HepG2 (cell line): ENCODE measurements around the gene KISS1R. TPM values are rescaled to one million over a fixed set of nuclear protein-coding genes. Genes with fewer than 3 reads are reported as not detected.

Experiments used
- DR1 ChIP-seq: sonication (generic); formaldehyde crosslinking; IDR thresholded peaks from 2 replicates; pipeline ENCODE4 v1.8.0; 2021; ENCODE audit warnings: mild to moderate bottlenecking, missing genetic modification reagents, inconsistent platforms
- GTF2F1 ChIP-seq: fragments of 150-350 bp; IDR thresholded peaks from 2 replicates; pipeline ENCODE4 v1.6.1; 2014; ENCODE audit warnings: low read length
- IKZF4 ChIP-seq: sonication (generic); formaldehyde crosslinking; IDR thresholded peaks from 2 replicates; pipeline ENCODE4 v1.5.1; 2020; ENCODE audit warnings: borderline replicate concordance, mild to moderate bottlenecking, low read depth, missing genetic modification reagents; ENCODE audit errors: not compliant biosample characterization
- KDM2A ChIP-seq: sonication (generic); formaldehyde crosslinking; IDR thresholded peaks from 2 replicates; pipeline ENCODE4 v1.4.0; 2020; ENCODE audit warnings: low read depth, missing genetic modification reagents, borderline replicate concordance
- MATR3 ChIP-seq: sonication (generic); formaldehyde crosslinking; IDR thresholded peaks from 2 replicates; pipeline ENCODE4 v1.4.0; 2020; ENCODE audit warnings: missing genetic modification reagents
- NFRKB ChIP-seq: fragments of 450-650 bp; IDR thresholded peaks from 2 replicates; pipeline ENCODE4 v1.6.1; 2017
- NRL ChIP-seq: sonication (generic); formaldehyde crosslinking; IDR thresholded peaks from 2 replicates; pipeline ENCODE4 v1.5.0; 2020; ENCODE audit warnings: missing genetic modification reagents, mild to moderate bottlenecking, moderate library complexity, borderline replicate concordance
- PHB2 ChIP-seq: fragments of 450-650 bp; IDR thresholded peaks from 2 replicates; pipeline ENCODE4 v1.6.1; 2018; ENCODE audit not compliant: partially characterized antibody
- RCOR2 ChIP-seq: IDR thresholded peaks from 2 replicates; pipeline ENCODE4 v1.6.1; 2016; ENCODE audit warnings: missing biosample characterization, missing genetic modification reagents
- REXO4 ChIP-seq: sonication (generic); formaldehyde crosslinking; IDR thresholded peaks from 2 replicates; pipeline ENCODE4 v1.8.0; 2022; ENCODE audit warnings: missing genetic modification reagents, mild to moderate bottlenecking, borderline replicate concordance
- ZNF317 ChIP-seq: sonication (generic); formaldehyde crosslinking; IDR thresholded peaks from 2 replicates; pipeline ENCODE4 v1.5.0; 2020; ENCODE audit warnings: mild to moderate bottlenecking, missing genetic modification reagents
- ZNF430 ChIP-seq: sonication (generic); formaldehyde crosslinking; IDR thresholded peaks from 2 replicates; pipeline ENCODE4 v1.9.0; 2021; ENCODE audit warnings: mild to moderate bottlenecking, missing genetic modification reagents
- polyA plus RNA-seq, 8 experiments: library from polyadenylated mRNA; depleted of rRNA in 3 of 8; stranded (reverse) in 7 of 8; unstranded in 1 of 8; fragments of >200 nt; fragmentation: Illumina TruSeq in 4 of 8; extraction: Trizol in 4 of 8; gene quantifications; 2 replicates each; pipeline versions ENCODE4 v1.2.1 to v1.2.3, GENCODE V29; 2011 to 2016; ENCODE audit warnings: low read depth in 4 of 8, missing spikeins in 1 of 8, mixed read lengths in 1 of 8; ENCODE audit not compliant: insufficient read depth in 1 of 8
- total RNA-seq, 5 experiments: library from RNA; depleted of rRNA; stranded (reverse); fragments of >200 nt; fragmentation: Illumina TruSeq; extraction: Trizol; gene quantifications; 2 replicates each; pipeline ENCODE4 v1.2.3, GENCODE V29; 2016; ENCODE audit warnings: low read depth in 1 of 5
- TF ChIP-seq, protein P1 (sequence below), 2 experiments: IDR thresholded peaks; 2 replicates each; pipeline ENCODE4 v1.6.1; 2011 to 2012; ENCODE audit warnings: low read length in 2 of 2, borderline replicate concordance in 1 of 2, low read depth in 1 of 2, mild to moderate bottlenecking in 1 of 2, moderate library complexity in 1 of 2
- TF ChIP-seq, protein P2 (sequence below): fragments of 450-650 bp; IDR thresholded peaks from 2 replicates; pipeline ENCODE4 v1.6.1; 2016
- TF ChIP-seq, protein P3 (sequence below): sonication (generic); formaldehyde crosslinking; IDR thresholded peaks from 2 replicates; pipeline ENCODE4 v1.4.0; 2020; ENCODE audit warnings: low read depth, missing genetic modification reagents
- TF ChIP-seq, protein P4 (sequence below): sonication (generic); formaldehyde crosslinking; IDR thresholded peaks from 2 replicates; pipeline ENCODE4 v1.4.0; 2020; ENCODE audit warnings: missing genetic modification reagents

Gene KISS1R
- total and polyA plus RNA-seq, 2 of the 13 experiments (the other 11 are each of a cell fraction or from before 2014, with no cell fraction given), result 1.1 to 10.2 TPM

DNA sequence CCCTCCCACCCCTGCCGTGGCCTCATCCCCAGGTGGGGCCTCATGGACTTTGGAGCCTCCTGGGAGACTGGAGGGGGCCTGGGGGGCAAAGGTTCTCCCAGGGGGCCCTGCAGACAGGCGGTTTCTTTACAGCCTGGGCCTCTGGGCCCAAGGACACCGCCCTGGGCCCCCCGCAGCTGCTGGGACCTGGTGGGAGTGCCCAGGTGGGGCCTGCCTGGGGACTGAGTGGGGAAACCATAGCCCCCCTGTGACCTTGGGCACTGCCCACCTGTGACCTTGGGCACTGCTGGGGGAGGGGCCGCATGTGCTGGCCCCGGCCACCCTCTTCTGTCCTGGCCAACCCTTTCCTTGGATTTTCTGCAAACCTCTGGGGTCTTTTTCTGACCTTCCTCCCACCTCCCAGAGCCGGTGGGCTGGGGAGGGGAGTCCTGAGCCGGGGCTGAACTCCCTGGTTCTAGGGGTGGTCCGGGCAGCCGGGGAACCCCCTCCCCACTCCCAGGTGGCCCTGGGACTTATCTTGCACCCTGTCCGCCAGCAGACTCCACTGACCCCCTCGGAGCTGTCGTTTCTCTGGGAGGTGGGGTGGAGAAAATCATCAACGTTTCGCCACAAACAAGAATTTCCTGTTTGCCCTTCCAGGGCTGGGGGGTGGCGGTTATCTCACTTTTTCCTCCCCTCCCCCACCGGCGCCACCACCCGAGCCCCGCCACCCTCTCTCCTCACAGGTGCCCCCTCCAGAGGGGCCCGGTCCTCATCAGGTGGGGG is 35.7 kb downstream of the KISS1R start (continued):
- TF ChIP-seq, protein P1, sequence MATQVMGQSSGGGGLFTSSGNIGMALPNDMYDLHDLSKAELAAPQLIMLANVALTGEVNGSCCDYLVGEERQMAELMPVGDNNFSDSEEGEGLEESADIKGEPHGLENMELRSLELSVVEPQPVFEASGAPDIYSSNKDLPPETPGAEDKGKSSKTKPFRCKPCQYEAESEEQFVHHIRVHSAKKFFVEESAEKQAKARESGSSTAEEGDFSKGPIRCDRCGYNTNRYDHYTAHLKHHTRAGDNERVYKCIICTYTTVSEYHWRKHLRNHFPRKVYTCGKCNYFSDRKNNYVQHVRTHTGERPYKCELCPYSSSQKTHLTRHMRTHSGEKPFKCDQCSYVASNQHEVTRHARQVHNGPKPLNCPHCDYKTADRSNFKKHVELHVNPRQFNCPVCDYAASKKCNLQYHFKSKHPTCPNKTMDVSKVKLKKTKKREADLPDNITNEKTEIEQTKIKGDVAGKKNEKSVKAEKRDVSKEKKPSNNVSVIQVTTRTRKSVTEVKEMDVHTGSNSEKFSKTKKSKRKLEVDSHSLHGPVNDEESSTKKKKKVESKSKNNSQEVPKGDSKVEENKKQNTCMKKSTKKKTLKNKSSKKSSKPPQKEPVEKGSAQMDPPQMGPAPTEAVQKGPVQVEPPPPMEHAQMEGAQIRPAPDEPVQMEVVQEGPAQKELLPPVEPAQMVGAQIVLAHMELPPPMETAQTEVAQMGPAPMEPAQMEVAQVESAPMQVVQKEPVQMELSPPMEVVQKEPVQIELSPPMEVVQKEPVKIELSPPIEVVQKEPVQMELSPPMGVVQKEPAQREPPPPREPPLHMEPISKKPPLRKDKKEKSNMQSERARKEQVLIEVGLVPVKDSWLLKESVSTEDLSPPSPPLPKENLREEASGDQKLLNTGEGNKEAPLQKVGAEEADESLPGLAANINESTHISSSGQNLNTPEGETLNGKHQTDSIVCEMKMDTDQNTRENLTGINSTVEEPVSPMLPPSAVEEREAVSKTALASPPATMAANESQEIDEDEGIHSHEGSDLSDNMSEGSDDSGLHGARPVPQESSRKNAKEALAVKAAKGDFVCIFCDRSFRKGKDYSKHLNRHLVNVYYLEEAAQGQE (IDR thresholded peaks at IDR 0.05; ENCODE audit: borderline replicate concordance in 1 of 2, low read depth in 1 of 2, low read length in 2 of 2), result peak in 1 of 2 experiments; percentile 83; a peak in 1 of 4 replicates
- TF ChIP-seq MATR3 (CRISPR knock-in tag) (no peak), IKZF4 (CRISPR knock-in tag) (no peak), REXO4 (CRISPR knock-in tag) (0 out of 2 replicates have a peak, but pooled peaks have one; percentile 43), NRL (no peak), ZNF317 (CRISPR knock-in tag) (0 out of 2 replicates have a peak, but pooled peaks have one; percentile 71), DR1 (CRISPR knock-in tag) (no peak; the same call in 1 of the 2 replicates), RCOR2 (peak; percentile 69), NFRKB (no peak), ZNF430 (CRISPR knock-in tag) (peak; percentile 87), PHB2 (no peak), KDM2A (peak; percentile 68), GTF2F1 (no peak)
- TF ChIP-seq, protein P2, sequence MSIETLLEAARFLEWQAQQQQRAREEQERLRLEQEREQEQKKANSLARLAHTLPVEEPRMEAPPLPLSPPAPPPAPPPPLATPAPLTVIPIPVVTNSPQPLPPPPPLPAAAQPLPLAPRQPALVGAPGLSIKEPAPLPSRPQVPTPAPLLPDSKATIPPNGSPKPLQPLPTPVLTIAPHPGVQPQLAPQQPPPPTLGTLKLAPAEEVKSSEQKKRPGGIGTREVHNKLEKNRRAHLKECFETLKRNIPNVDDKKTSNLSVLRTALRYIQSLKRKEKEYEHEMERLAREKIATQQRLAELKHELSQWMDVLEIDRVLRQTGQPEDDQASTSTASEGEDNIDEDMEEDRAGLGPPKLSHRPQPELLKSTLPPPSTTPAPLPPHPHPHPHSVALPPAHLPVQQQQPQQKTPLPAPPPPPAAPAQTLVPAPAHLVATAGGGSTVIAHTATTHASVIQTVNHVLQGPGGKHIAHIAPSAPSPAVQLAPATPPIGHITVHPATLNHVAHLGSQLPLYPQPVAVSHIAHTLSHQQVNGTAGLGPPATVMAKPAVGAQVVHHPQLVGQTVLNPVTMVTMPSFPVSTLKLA, result no peak
- TF ChIP-seq, protein P3, sequence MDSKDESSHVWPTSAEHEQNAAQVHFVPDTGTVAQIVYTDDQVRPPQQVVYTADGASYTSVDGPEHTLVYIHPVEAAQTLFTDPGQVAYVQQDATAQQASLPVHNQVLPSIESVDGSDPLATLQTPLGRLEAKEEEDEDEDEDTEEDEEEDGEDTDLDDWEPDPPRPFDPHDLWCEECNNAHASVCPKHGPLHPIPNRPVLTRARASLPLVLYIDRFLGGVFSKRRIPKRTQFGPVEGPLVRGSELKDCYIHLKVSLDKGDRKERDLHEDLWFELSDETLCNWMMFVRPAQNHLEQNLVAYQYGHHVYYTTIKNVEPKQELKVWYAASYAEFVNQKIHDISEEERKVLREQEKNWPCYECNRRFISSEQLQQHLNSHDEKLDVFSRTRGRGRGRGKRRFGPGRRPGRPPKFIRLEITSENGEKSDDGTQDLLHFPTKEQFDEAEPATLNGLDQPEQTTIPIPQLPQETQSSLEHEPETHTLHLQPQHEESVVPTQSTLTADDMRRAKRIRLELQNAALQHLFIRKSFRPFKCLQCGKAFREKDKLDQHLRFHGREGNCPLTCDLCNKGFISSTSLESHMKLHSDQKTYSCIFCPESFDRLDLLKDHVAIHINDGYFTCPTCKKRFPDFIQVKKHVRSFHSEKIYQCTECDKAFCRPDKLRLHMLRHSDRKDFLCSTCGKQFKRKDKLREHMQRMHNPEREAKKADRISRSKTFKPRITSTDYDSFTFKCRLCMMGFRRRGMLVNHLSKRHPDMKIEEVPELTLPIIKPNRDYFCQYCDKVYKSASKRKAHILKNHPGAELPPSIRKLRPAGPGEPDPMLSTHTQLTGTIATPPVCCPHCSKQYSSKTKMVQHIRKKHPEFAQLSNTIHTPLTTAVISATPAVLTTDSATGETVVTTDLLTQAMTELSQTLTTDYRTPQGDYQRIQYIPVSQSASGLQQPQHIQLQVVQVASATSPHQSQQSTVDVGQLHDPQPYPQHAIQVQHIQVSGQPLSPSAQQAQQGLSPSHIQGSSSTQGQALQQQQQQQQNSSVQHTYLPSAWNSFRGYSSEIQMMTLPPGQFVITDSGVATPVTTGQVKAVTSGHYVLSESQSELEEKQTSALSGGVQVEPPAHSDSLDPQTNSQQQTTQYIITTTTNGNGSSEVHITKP (CRISPR knock-in tag), result peak; percentile 90
- TF ChIP-seq, protein P4, sequence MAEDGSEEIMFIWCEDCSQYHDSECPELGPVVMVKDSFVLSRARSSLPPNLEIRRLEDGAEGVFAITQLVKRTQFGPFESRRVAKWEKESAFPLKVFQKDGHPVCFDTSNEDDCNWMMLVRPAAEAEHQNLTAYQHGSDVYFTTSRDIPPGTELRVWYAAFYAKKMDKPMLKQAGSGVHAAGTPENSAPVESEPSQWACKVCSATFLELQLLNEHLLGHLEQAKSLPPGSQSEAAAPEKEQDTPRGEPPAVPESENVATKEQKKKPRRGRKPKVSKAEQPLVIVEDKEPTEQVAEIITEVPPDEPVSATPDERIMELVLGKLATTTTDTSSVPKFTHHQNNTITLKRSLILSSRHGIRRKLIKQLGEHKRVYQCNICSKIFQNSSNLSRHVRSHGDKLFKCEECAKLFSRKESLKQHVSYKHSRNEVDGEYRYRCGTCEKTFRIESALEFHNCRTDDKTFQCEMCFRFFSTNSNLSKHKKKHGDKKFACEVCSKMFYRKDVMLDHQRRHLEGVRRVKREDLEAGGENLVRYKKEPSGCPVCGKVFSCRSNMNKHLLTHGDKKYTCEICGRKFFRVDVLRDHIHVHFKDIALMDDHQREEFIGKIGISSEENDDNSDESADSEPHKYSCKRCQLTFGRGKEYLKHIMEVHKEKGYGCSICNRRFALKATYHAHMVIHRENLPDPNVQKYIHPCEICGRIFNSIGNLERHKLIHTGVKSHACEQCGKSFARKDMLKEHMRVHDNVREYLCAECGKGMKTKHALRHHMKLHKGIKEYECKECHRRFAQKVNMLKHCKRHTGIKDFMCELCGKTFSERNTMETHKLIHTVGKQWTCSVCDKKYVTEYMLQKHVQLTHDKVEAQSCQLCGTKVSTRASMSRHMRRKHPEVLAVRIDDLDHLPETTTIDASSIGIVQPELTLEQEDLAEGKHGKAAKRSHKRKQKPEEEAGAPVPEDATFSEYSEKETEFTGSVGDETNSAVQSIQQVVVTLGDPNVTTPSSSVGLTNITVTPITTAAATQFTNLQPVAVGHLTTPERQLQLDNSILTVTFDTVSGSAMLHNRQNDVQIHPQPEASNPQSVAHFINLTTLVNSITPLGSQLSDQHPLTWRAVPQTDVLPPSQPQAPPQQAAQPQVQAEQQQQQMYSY (CRISPR knock-in tag), result no peak
